COR-L47 (cell line): Measurements from ENCODE around the gene EPN3.
A peak's percentile ranks its signal among the peaks of the same experiment; 100 is the strongest.

Experiments used
- DNase-seq: peaks from one replicate; lab custom pipeline; 2025; lab: John Stamatoyannopoulos, UW

The EPN3 gene

GRCh38 chr17:50550661-50551432 lies 18.3 kb downstream of the EPN3 start:
- peak; percentile 57 for DNase-seq

GRCh38 chr17:50551433-50551815 lies 18.9 kb downstream of the EPN3 start:
- no peak for DNase-seq

GRCh38 chr17:50551884-50552283 lies 19.3 kb downstream of the EPN3 start:
- no peak for DNase-seq

- no peak for DNase-seq
Measured at GRCh38 chr17:50554201-50554600, 21.7 kb downstream of the EPN3 start.

- peak; percentile 84 for DNase-seq
Measured at GRCh38 chr17:50556803-50557202, 24.3 kb downstream of the EPN3 start.

GRCh38 chr17:50557630-50558029 lies 25.1 kb downstream of the EPN3 start:
- no peak for DNase-seq

GRCh38 chr17:50558091-50558490 lies 25.6 kb downstream of the EPN3 start:
- DNase-seq, result no peak

- DNase-seq, result no peak
Measured at GRCh38 chr17:50558581-50558940, 26.0 kb downstream of the EPN3 start.

GRCh38 chr17:50558941-50559614 lies 26.5 kb downstream of the EPN3 start:
- no peak for DNase-seq

- no peak for DNase-seq
Measured at GRCh38 chr17:50559674-50560184, 27.2 kb downstream of the EPN3 start.

GRCh38 chr17:50560185-50560824 lies 27.8 kb downstream of the EPN3 start, which contains the start of gene CACNA1G:
Gene CACNA1G, plus strand, starts transcription at chr17:50560715. Its CDS starts 745 bp downstream, at chr17:50561460.
- peak; percentile 79 for DNase-seq

- DNase-seq, result no peak
Measured at GRCh38 chr17:50560931-50561745, 28.6 kb downstream of the EPN3 start.

GRCh38 chr17:50561746-50562141 lies 29.2 kb downstream of the EPN3 start:
- DNase-seq, result no peak

GRCh38 chr17:50562242-50563091 lies 29.9 kb downstream of the EPN3 start:
- DNase-seq, result no peak

GRCh38 chr17:50563092-50563511 lies 30.6 kb downstream of the EPN3 start:
- DNase-seq, result no peak

- DNase-seq, result no peak
Measured at GRCh38 chr17:50564916-50565315, 32.4 kb downstream of the EPN3 start.

GRCh38 chr17:50565402-50566350 lies 33.1 kb downstream of the EPN3 start:
- DNase-seq, result peak; percentile 72

- DNase-seq, result no peak
Measured at GRCh38 chr17:50566886-50567285, 34.4 kb downstream of the EPN3 start.

- DNase-seq, result no peak
Measured at GRCh38 chr17:50568659-50569058, 36.1 kb downstream of the EPN3 start.

GRCh38 chr17:50569592-50569991 lies 37.1 kb downstream of the EPN3 start:
- DNase-seq, result no peak
